Left forelimb (tissue), 1 donor: ENCODE data around the gene AKAP17A.
"Not testable (repeated sequence)": the region's sequence is repeated elsewhere in the genome, so short reads cannot be mapped to it uniquely, and the experiment has no call there.

ENCODE experiments used
- DNase-seq: peaks from one replicate; pipeline ENCODE4 v3.0.0-alpha.2; 2018; ENCODE audit warnings: low spot score

Gene AKAP17A, protein sequence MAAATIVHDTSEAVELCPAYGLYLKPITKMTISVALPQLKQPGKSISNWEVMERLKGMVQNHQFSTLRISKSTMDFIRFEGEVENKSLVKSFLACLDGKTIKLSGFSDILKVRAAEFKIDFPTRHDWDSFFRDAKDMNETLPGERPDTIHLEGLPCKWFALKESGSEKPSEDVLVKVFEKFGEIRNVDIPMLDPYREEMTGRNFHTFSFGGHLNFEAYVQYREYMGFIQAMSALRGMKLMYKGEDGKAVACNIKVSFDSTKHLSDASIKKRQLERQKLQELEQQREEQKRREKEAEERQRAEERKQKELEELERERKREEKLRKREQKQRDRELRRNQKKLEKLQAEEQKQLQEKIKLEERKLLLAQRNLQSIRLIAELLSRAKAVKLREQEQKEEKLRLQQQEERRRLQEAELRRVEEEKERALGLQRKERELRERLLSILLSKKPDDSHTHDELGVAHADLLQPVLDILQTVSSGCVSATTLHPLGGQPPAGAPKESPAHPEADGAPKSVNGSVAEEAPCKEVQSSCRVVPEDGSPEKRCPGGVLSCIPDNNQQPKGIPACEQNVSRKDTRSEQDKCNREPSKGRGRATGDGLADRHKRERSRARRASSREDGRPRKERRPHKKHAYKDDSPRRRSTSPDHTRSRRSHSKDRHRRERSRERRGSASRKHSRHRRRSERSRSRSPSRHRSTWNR

DNA sequence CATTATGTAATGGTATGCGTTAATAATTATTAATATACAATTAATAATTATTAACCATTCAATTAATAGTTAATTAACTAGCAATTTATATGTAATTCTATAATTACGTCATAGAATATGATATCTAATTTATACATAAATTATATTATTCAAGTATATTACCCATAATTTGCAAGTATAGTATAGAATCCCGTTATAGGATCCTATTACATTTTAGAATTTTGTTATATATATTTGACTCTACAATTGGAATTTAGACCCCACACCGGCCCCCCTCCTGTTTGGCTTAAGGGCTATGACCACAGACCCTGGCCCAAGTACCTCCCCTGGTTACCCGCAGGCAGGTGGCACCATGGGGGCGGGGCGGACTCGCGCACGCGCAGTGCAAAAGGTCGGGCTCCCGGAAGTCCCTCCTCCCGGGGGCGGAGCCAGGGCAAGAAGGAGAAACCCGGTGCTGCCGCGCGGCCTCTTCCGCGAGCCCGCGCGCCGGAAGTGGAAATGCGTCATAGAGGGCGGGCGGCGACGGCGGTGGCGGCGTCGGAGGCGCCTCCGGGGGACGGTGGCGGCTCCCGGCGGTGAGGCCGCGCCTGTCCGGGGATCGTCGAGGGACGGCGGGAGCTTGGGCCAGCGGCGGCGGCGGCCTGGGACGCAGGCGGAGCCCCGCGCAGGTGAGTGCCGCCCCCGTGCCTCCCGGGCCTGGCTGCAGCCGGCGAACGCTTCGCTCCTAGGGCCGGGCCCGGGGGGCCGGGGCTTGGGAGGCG lies at the start of gene AKAP17A:
Gene AKAP17A (plus strand): TSS at position 503 of the 761 bp plus-strand sequence. CDS start 1,859 bp downstream, outside the sequence.
- peak; percentile 98 for DNase-seq

DNA sequence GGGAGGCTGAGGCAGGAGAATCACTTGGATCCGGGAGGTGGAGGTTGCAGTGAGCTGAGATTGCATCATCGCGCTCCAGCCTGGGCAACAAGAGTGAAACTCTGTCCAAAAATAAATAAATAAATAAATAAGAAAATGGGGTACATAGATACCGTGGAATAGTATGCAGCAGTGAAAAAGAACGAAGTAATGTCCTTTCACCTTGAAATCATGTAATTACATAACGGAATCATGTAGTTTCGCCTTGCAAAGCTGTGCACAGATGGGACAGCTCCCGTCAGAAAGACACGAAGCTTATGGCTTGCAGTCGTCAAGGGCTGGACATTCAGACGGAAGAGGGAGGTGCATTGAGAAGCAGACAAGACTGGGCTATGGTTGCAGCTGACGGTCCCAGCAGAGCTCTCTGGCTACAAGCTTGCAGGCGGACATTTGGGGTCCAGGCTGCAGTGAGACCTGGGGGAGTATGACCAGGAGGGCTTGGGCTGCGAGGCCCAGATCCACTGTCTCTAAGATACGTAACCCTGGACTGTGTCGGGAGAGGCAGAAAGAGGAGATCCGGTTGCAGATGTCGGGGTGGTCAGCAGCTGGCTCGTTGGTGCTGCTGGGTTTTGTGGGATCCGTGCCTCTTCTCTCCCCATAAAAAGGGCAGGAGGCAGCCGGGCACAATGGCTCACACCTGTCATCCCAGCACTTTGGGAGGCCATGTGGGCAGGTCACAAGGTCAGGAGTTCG lies 48.2 kb upstream of the AKAP17A start:
- DNase-seq = no peak

DNA sequence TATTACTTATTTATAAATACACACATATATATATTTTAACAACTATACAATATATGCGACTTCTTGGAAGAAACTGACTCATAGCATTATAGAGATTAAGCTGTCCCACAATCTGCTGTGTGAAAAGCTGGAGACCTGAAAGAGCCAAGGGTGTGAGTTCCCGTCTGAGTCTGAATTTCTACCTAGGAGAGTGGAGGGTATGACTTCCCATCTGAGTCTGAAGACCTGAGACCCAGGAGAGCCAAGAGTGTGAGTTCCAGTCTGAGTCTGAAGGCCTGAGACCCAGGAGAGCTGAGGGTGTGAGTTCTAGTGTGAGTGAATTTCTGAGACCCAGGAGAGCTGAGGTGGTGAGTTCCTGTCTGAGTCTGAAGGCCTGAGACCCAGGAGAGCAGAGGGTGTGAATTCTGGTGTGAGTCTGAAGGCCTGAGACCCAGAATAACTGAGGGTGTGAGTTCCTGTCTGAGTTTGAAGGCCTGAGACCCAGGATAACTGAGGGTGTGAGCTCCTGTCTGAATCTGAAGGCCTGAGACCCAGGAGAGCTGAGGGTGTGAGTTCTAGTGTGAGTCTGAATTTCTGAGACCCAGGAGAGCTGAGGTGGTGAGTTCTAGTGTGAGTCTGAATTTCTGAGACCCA lies 45.5 kb upstream of the AKAP17A start:
- DNase-seq = no peak

DNA sequence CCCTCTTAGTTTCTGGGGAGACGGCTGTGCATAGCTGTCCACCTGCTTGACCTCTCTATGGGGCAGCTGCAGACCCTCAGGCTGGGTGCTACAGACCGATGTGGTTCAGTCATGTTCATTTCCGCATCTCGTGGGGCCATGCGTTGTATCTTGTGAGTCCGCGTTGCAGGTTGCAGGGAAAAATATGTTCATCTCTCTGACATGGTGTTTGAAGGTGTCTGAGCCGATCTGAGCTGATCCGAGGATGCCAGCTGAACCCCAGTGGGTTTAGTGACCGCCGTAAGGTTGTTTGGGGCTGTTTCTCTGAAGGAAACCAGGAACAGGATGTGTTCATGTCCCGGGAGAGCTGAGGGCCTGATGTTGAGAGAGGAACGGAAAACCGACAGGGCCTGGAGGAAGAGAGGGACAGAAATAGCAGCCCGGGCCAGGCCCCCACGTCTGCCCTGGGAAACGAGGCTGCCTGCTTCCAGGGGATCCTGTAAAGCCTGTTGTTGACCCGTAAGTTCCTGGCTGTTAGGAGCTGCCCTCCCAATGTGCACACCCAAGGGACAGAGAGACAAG lies 44.6 kb upstream of the AKAP17A start:
- DNase-seq = no peak

DNA sequence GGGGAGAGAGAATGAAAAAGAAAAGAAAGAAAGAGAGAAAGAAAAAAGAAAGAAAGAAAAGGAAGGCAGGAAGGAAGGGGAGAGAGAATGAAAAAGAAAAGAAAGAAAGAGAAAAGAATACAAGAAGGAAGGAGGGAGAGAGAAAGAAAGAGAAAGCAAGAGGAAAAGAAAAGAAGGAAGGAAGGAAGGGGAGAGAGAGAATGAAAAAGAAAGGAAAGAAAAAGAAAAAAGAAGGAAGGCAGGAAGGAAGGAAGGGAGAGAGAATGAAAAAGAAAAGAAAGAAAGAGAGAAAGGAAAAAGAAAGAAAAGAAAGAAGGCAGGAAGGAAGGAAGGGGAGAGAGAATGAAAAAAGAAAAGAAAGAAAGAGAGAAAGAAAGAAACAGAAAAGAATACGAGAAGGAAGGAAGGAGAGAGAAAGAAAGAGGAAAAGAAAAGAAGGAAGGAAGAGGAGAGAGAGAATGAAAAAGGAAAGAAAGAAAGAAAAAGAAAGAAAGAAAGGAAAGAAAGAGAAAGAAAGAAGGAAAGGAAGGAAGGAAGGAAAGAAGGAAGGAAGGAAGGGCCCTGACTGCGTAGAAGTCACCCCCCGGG lies 39.4 kb upstream of the AKAP17A start:
- DNase-seq = no peak

DNA sequence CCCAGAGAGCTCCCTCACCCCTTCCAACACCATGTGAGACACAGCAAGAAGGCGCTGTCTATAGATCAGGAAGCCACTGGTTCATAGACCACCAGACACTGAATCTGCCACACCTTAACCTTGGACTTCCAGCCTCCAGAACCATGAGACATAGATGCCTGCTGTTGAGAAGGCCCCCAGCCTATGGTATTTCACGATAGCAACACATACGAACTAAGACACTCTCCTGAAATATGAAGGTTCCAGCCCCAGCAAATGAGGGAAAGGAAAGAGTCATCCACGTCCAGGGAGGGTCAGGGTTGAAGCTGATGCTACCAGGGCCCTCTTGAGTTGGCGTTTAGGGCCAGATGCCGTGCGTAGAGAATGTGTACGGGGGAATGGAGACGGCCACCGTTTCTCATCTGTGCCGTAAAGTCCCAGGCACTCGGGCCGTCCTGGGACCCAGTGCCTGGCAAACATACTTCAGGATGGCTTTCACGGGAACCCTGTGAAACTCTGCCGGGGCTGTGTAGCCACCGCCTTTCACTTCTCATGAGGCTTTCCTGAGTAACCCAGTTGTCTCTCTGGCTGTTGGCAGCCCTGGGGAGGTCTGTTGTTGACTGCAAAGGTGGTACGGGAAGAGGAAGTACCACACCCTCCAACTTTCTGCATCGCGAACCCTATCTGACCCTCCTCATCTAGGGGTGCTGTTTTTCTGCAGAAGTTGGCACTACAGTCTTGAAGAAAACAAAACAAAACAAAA lies 36.8 kb upstream of the AKAP17A start:
- DNase-seq = no peak

DNA sequence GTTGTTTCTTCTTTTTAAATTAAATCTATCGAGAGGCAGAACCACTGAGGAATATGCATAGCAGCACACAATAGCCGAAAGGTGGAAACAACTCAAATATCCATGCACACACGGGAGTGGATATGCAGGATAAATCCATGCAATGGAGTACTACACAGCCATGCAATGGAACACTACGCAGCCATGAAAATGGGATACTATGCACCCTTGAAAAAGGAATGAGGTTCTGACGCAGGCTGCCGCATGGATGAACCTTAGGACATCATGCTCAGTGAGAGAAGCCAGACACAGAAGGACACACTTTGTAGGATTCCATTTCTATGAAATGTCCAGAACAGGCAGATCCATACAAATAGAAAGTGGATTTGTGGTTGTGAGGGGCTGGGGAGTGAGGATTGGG lies 36.0 kb upstream of the AKAP17A start:
- DNase-seq = no peak

DNA sequence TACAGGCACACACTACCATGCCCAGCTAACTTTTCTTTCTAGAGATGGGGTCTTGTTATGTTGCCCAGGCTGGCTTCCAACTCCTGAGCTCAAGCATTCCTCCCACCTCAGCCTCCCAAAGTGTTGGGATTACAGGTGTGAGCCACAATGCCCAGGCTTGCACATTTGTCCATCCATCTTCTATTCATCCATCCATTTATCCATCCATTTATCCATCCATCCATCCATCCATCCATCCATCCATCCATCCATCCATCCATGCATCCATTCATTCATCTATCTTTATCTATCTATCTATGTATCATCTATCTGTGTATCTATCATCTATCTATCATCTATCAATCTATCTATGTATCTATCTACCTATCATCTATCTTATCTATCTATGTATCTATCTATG lies 34.0 kb upstream of the AKAP17A start:
- DNase-seq = not testable (repeated sequence)

DNA sequence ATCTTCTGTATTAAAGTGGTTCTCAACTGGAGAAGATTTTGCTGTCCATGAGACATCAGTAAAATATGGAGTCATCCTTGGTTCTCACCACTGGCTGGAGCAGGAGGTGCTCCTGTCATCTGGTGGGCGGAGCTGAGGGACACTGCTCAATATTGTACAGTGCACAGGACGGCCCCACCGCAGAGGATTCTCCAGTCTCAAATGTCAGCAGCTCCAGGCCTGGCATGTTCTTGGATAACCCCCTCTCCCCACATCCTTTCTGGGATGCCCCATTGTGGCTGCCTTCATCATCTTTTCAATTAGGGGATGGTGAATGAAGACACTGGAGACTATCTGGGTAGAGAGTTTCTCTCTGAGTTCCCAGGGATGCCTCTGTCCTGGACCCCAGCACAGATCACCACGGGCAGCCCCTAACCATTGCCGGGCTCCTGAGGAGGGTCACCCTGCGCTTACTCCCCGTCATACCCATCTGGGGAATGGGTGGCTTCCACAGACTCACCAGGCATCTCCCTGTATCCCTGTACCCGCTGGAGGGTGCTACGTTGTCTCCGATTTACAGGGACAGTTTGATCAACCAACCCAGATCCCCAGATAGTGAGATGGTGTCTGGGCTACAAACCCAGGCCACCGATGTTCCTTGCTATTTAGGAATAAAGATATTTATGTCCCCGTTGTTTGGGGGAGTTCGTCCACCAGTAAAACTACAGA lies 32.5 kb upstream of the AKAP17A start:
- DNase-seq = no peak

DNA sequence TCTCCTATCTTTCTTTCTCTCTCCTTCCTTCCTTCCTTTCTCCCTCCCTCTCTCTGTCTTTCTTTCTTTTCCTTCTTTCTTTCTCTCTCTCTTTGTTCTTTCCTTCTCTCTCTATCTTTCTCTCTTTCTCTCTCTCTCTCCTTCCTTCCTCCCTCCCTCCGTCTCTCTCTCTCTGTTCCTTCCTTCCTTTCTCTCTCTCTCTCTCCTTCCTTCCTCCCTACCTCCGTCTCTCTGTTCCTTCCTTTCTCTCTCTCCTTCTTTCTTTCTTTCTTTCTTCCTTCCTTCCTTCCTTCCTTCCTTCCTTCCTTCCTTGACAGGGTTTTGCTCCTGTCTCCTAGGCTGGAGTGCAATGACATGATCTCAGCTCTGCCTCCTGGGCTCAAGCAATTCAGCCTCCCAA lies 30.2 kb upstream of the AKAP17A start:
- DNase-seq = no peak

DNA sequence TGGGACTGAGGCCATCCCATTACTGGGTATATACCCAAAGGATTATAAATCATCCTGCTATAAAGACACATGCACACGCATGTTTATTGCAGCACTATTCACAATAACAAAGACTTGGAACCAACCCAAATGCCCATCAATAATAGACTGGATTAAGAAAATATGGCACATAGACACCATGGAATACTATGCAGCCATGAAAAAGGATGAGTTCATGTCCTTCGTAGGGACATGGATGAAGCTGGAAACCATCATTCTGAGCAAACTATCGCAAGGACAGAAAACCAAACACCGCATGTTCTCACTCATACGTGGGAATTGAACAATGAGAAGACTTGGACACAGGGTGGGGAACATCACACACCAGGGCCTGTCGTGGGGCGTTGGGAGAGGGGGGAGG lies 27.3 kb upstream of the AKAP17A start:
- not testable (repeated sequence) for DNase-seq

DNA sequence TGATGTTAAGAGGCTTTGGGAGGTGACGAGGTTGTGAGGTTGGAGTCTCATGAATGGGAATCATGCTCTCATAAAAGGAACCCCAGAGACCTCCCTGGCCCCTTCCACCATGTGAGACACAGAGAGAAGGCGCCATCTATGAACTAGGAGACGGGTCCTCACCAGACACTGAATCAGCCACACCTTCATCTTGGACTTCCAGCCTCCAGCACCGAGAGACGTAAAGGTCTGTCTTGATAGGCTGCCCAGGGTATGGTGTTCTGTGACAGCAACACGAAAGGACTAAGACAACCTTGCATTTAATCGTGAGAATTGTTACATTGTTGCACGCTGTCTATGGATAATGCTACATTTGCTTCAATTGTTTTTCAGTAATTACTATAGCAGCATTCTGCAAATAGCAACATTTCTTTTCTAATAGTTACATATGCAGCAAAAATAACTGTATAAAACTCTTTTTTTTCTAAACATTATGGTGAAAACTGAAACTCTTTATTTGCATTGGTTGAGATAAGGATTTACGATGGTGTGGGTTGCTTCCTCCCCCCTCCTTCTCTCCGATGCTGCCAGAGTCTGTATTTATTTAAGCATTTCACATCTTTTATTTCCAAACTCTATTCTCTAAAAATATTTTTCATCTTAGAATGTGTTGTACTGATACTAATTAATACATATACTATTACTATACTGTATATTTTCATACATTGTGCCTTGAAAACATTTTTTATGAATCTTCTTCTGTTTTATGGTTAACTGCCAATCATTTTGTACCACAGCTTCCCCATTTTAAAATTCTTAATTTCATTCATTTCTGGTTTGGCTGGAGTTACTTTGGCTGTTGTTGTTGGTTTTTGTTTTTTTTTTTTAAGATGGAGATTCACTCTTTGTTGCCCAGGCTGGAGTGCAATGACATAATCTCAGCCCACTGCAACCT lies 26.4 kb upstream of the AKAP17A start:
- DNase-seq = no peak

DNA sequence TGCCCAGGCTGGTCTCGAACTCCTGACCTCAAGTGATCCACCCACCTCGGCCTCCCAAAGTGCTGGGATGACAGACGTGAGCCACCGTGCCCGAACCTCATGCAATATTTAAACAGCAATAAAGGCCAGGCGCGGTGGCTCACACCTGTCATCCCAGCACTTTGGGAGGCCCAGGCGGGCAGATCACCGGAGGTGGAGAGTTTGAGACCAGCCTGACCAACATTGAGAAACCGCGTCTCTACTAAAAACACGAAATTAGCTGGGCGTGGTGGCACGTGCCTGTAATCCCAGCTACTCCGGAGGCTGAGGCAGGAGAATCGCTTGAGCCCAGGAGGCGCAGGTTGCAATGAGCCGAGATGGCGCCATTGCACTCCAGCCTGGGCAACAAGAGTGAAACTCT lies 17.2 kb upstream of the AKAP17A start:
- not testable (repeated sequence) for DNase-seq

DNA sequence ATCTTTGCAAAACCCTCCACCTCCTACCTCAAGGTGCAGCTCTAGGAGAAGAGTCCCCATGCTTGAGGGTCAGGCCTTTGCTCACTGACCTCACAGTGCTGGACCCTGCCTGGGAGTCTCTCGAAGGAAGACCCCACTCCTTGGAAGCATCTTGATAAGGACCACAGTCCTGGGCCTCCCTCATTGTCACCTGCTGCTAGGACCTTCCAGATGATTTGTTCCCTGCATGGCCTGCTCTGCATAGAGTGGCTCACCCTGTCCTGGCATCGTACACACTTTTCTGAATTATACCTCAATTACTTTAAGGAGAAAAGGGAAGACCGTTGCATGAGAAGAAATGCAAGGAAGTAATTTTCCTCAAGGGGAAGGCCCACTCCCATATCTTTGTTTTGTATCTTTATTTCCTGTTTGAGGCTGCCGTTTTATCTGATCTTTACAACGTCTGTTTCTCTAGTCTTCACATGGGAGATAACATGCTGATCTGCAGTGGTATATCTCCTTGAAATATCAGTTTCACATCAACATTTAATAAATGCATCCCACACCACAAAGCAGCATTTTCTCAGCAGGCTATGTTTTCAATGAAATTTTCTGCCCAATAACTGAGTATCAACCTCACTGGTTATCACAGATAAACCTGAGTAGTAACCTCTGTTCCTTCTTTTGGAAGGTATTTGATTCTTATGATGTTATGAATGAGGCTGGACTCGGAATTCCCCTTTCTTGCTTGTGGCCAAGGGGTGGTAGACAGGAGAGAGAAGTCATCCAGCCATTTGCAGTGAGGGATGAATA lies 15.0 kb upstream of the AKAP17A start:
- no peak for DNase-seq

DNA sequence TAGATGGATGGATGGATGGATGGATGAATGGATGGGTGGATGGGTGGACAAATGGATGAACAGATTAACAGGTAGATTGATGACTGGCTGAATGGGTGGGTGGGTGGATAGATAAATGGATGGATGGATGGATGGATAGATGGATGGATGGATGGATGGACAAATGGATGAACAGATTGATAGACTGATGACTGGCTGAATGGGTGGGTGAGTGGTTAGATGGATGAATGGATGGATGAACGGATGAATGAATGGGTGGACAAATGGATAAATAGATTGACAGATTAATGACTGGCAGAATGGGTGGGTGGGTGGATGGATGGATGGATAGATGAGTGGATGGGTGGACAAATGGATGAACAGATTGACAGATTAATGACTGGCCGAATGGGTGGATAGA lies 13.6 kb upstream of the AKAP17A start:
- no peak for DNase-seq

DNA sequence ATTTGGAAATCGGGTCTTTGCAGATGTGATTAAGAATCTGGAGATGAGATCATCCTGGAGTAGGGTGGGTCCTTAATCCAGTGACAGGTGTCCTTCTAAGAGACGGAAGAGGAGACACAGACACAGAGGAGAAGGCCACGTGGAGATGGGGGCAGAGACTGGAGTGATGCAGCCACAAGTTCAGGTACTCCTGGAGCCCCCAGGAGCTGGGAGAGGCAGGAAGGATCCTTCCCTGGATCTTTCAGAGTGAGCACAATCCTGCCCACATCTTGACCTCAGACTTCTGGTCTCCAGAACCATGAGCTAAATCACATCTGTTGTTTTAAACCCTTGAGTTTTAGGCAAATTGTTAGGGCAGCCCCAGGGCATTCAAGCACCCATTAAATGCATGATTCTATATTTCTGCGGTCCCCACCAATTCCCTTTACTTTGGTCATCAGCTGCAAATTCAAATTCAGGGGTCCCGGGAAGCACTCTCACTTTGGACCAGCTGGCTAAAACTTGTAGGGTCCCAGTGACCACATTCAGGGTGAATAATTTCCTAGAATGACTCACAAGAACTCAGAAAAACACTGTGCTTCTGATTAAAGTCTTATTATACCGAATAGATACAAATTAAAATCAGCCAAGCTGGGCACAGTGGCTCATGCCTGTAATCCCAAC lies 12.8 kb upstream of the AKAP17A start:
- no peak for DNase-seq

DNA sequence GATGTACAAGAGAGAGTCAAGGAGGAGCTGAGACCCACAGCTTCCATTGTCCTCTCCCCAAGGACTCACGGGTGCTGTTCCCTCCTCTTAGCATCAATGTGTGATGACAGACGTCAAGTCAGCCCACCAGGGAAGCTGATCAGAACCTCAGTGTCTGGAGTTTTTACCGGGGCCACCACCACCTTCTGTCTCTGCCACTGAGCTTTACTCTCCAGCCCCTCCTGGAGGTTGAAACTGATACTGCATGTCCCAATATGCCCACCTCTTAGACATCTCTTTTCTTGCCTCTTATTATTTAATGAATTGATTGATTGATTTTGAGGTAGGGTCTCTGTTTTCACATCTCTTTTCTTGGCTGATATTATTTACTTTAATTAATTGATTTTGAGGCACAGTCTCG lies 10.3 kb upstream of the AKAP17A start:
- no peak for DNase-seq
